T47D (cell line): ENCODE results near the gene SAA2.
"Not testable (repeated sequence)": the region's sequence is repeated elsewhere in the genome, so short reads cannot be mapped to it uniquely, and the experiment has no call there.

ENCODE experiments used
- DNase-seq, 2 experiments: peaks; one replicate each; pipeline versions ENCODE4 v3.0.0 to v3.0.0-alpha.2; 2011 to 2012; ENCODE audit warnings: low read depth in 1 of 2, low spot score in 1 of 2
- JUND ChIP-seq: IDR thresholded peaks from 2 replicates; pipeline ENCODE4 v1.6.1; 2012; ENCODE audit warnings: low read depth
- in situ Hi-C: cut with HindIII; loops from 2 replicates; pipeline ENCODE4 v1.10.0; 2016; ENCODE audit warnings: low sequenced_read_pairs, low pct_unique_long_range_greater_than_20kb

Gene SAA2

GRCh38 chr11:18204220-18204619, 44.2 kb downstream of the SAA2 start:
- no peak for TF ChIP-seq JUND
- DNase-seq, result no peak
- in situ Hi-C loops, result no loop called here

- no peak for DNase-seq
- in situ Hi-C loops, result no loop called here
Observed at GRCh38 chr11:18203723-18204122, 44.7 kb downstream of the SAA2 start.

GRCh38 chr11:18197738-18198137, 50.7 kb downstream of the SAA2 start:
- DNase-seq, in situ Hi-C loops: not testable (repeated sequence)

More at GRCh38 chr11:18203723-18204122, 44.7 kb downstream of the SAA2 start:
- TF ChIP-seq JUND, result no peak

GRCh38 chr11:18196532-18196931, 51.9 kb downstream of the SAA2 start:
- in situ Hi-C loops, result no loop called here
- no peak for TF ChIP-seq JUND

More at GRCh38 chr11:18196532-18196931, 51.9 kb downstream of the SAA2 start:
- no peak for DNase-seq
